OCI-LY7 (cell line): ENCODE data around the gene NAPB. TPM values are rescaled to one million over a fixed set of nuclear protein-coding genes. Genes with fewer than 3 reads are reported as not detected.

Experiments used
- BruUV-seq: library from RNA; stranded (reverse); fragments of 400-500 nt; replicated peaks from 2 replicates; lab custom pipeline; 2021; lab: Mats Ljungman, UMichigan
- CTCF ChIA-PET: fragments of 300-600 bp; sonication (Branson Sonifier 250); formaldehyde crosslinking; loops from one replicate; lab custom pipeline; 2022; ENCODE audit warnings: antibody characterized with exemption; ENCODE audit not compliant: unreplicated experiment; lab: Charles Lee
- POLR2A ChIA-PET: fragments of 300-600 bp; sonication (Branson Sonifier 250); formaldehyde crosslinking; loops from one replicate; lab custom pipeline; 2022; ENCODE audit warnings: antibody characterized with exemption; lab: Charles Lee
- DNase-seq: peaks from one replicate; pipeline ENCODE4 v3.0.0-alpha.2; 2015; ENCODE audit warnings: low spot score
- H2AFZ ChIP-seq: fragments of 200-600 bp; sonication (generic), shearing (Covaris generic); 2 replicates; pipeline ENCODE4 v1.6.1; 2014; ENCODE audit warnings: mild to moderate bottlenecking, antibody characterized with exemption, low read length, moderate library complexity
- H3K27ac ChIP-seq: fragments of 200-600 bp; sonication (generic); 2 replicates; pipeline ENCODE4 v1.5.1; 2014; ENCODE audit warnings: mixed run types, low read depth, mild to moderate bottlenecking, moderate library complexity, low read length, inconsistent platforms; ENCODE audit not compliant: poor library complexity, severe bottlenecking
- H3K36me3 ChIP-seq: fragments of 200-600 bp; sonication (generic); 2 replicates; pipeline ENCODE4 v1.6.1; 2014; ENCODE audit warnings: mild to moderate bottlenecking, antibody characterized with exemption, low read length, moderate library complexity, mixed read lengths; ENCODE audit not compliant: insufficient read depth
- H3K4me1 ChIP-seq: fragments of 200-600 bp; sonication (generic); 2 replicates; pipeline ENCODE4 v1.5.1; 2014; ENCODE audit warnings: mild to moderate bottlenecking, low read length; ENCODE audit not compliant: insufficient read depth, poor library complexity, severe bottlenecking
- H3K4me2 ChIP-seq: fragments of 200-600 bp; sonication (generic); 2 replicates; pipeline ENCODE4 v1.6.1; 2014; ENCODE audit warnings: mild to moderate bottlenecking, low read length
- H3K4me3 ChIP-seq: fragments of 200-600 bp; sonication (generic); 2 replicates; pipeline ENCODE4 v1.5.1; 2014; ENCODE audit warnings: mild to moderate bottlenecking, low read depth, low read length; ENCODE audit not compliant: poor library complexity, severe bottlenecking
- H3K79me2 ChIP-seq: fragments of 200-600 bp; sonication (generic); 2 replicates; pipeline ENCODE4 v1.6.1; 2016; ENCODE audit warnings: low read depth, mild to moderate bottlenecking, low read length, moderate library complexity, mixed read lengths; ENCODE audit not compliant: insufficient read depth
- H3K9me2 ChIP-seq: fragments of 200-600 bp; sonication (generic); 2 replicates; pipeline ENCODE4 v1.6.1; 2016; ENCODE audit warnings: mild to moderate bottlenecking, low read length, mixed read lengths; ENCODE audit not compliant: insufficient read depth
- H3K9me3 ChIP-seq: fragments of 200-600 bp; sonication (generic); 2 replicates; pipeline ENCODE4 v1.6.1; 2014; ENCODE audit warnings: mild to moderate bottlenecking, mixed run types, low read length, mixed read lengths
- H4K20me1 ChIP-seq: fragments of 200-600 bp; sonication (generic); 2 replicates; pipeline ENCODE4 v1.6.1; 2014; ENCODE audit warnings: mild to moderate bottlenecking, antibody characterized with exemption, low read length, moderate library complexity, mixed read lengths; ENCODE audit not compliant: insufficient read depth
- EZH2phosphoT487 ChIP-seq: fragments of 200-600 bp; sonication (generic); IDR thresholded peaks from 2 replicates; pipeline ENCODE4 v1.6.1; 2018; ENCODE audit warnings: low read depth, borderline replicate concordance, mild to moderate bottlenecking, mixed run types, antibody characterized with exemption, low read length, moderate library complexity, mixed read lengths
- intact Hi-C: fragments of 100-400 bp; cut with micrococcal nuclease; formaldehyde crosslinking; loops from one replicate; pipeline ENCODE4 v1.10.0; 2022; ENCODE audit not compliant: unreplicated experiment
- total RNA-seq, 2 experiments: library from RNA; depleted of rRNA in 1 of 2; stranded (reverse); fragments of >200 nt in 1 of 2; shearing (Covaris generic) in 1 of 2; gene quantifications; 2 replicates each; pipeline ENCODE4 v1.2.3, GENCODE V29; 2014 to 2022
- TF ChIP-seq, protein P1 (sequence below): fragments of 200-600 bp; sonication (generic); conservative IDR thresholded peaks from 2 replicates; pipeline ENCODE4 v1.5.1; 2014; ENCODE audit warnings: mild to moderate bottlenecking, antibody characterized with exemption, low read length, moderate library complexity, mixed read lengths

Gene NAPB
- total RNA-seq, 2 experiments from 2014 or later = 9.3 to 12.1 TPM

DNA sequence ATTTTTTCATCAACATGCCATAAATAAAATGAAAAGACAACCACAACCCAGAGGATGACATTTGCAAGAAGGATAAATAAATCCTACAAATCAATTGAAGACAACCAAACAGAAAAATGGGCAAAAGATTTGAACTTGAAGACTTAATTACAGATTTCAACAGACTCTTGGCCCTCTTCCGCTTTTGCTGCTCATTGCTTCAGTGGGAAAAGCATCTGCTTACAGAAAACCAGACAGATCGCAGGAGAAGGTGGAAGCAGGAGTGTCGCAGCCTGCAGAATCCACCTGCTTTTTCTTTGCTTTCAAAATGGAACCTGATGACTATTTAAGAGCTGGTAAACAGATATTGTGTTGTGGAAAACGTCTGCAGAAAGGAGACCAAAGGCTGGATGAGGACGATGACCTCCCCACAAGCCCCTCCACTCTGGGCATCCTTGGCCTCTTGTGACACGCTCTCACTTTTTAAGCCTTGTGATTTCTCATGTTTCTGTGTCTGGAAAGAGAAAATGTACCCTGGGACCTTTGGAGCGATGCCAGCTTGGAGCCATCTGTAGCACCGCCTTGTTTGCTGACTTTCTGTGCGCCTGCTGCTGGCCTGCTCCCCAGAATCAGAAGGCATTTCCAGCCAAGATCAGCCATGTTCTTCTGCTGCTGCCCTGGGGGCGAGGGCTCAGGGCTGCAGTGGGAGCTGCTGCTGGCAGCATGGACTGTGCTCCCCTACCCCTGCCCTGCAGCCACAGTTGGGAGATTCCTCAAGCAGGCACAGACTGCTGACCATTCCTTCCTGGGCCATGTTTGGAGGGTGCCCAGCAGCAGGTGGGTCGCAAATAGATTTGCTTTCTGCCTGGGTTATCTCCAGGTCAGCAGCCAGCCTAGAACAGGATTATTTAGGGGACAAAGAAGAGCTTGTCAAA lies 14.6 kb upstream of the NAPB start:
- no peaks in the 10 kb centered on the region for H3K36me3 ChIP-seq
- no peak overlapping the region for H3K4me2 ChIP-seq
- H3K9me2 ChIP-seq = no peaks in the 10 kb centered on the region
- TF ChIP-seq EZH2phosphoT487 = no peak
- TF ChIP-seq, protein P1, sequence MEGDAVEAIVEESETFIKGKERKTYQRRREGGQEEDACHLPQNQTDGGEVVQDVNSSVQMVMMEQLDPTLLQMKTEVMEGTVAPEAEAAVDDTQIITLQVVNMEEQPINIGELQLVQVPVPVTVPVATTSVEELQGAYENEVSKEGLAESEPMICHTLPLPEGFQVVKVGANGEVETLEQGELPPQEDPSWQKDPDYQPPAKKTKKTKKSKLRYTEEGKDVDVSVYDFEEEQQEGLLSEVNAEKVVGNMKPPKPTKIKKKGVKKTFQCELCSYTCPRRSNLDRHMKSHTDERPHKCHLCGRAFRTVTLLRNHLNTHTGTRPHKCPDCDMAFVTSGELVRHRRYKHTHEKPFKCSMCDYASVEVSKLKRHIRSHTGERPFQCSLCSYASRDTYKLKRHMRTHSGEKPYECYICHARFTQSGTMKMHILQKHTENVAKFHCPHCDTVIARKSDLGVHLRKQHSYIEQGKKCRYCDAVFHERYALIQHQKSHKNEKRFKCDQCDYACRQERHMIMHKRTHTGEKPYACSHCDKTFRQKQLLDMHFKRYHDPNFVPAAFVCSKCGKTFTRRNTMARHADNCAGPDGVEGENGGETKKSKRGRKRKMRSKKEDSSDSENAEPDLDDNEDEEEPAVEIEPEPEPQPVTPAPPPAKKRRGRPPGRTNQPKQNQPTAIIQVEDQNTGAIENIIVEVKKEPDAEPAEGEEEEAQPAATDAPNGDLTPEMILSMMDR = no peak
- no peaks in the 10 kb centered on the region for H3K9me3 ChIP-seq
- no peaks in the 10 kb centered on the region for H3K79me2 ChIP-seq
- POLR2A ChIA-PET = no interaction called here
- no peak overlapping the region for H3K4me3 ChIP-seq
- CTCF ChIA-PET = no interaction called here
- H4K20me1 ChIP-seq = no peaks in the 10 kb centered on the region
- H3K4me1 ChIP-seq = no peaks in the 10 kb centered on the region
- DNase-seq = no peak
- H3K27ac ChIP-seq = no peak overlapping the region
- intact Hi-C loops = no loop called here
- no peak overlapping the region for H2AFZ ChIP-seq
- no TSS peak for BruUV-seq

DNA sequence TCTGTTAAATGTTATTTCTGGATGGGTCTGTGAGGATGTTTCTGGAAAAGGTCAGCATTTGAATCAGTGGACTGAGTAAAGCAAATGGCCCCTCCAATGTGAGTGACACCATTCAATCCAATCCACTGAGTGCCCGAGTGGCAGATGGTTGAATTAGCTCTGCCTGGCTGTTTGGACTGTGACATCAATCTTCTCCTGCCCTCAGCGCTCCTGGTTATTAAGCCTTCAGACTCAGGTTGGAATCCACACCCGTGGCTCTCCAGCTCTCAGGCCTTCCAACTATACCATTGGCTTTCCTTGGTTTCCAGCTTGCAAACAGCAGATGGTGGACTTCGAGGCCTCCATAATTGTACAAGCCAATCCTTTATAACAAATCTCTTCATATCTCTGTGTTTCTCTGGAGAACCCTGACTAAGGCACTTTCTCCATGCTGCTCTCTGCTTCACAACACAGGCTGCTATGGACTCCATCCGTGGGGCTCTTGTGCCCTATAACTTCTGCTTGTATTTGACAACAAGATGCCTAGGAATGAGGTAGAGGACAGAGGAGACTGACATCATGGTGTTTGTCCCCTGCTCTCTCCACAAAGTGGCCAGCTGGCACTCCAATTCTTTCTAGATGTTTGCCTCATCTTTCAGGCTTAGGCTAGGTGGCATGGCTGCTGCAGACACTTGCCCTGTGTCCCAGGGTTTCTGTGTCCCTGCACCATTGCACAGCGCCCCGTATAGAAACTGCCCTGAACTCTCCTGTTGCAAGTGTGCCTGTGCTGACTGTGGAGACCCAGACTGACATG lies 13.4 kb upstream of the NAPB start:
- Histone ChIP-seq H3K4me2 (no peak overlapping the region), H4K20me1 (no peaks in the 10 kb centered on the region), H2AFZ (no peak overlapping the region), H3K36me3 (no peaks in the 10 kb centered on the region), H3K27ac (no peak overlapping the region), H3K9me3 (no peaks in the 10 kb centered on the region), H3K4me3 (no peak overlapping the region), H3K79me2 (no peaks in the 10 kb centered on the region), H3K9me2 (no peaks in the 10 kb centered on the region), H3K4me1 (no peaks in the 10 kb centered on the region)
- ChIA-PET CTCF (interaction anchor here (0.5 to 0.6 kb wide), 2 partner anchors 12 to 84 kb away, joined by 3 to 6 read pairs; no protein-coding TSS in a partner anchor), POLR2A (no interaction called here)
- intact Hi-C loops = no loop called here
- TF ChIP-seq, protein P1 = no peak
- no peak for TF ChIP-seq EZH2phosphoT487
- BruUV-seq = no TSS peak
- no peak for DNase-seq
